Measurements from ENCODE around the gene ADAMTS18. TPM values are rescaled to one million over a fixed set of nuclear protein-coding genes. Genes with fewer than 3 reads are reported as not detected.

Gene ADAMTS18
- total RNA-seq, 1 experiment from 2014 or later, result not detected

- ChIA-PET RAD21 (ENCODE audit: low non-redundant PET in 1 of 2, low total read pairs in 2 of 2, uncharacterized antibody in 2 of 2, unreplicated experiment in 2 of 2) (no interaction called here), CTCF (no interaction called here), POLR2A (no interaction called here)
- Histone ChIP-seq H3K9ac (ENCODE audit: low read length) (no peak overlapping the region), H3K79me2 (ENCODE audit: insufficient read depth, low read length) (no peaks in the 10 kb centered on the region), H3K36me3 (ENCODE audit: control insufficient read depth in 1 of 2, insufficient read depth in 2 of 2, low read length in 2 of 2) (no peaks in the 10 kb centered on the region), H3K9me3 (ENCODE audit: control insufficient read depth in 1 of 2, insufficient read depth in 1 of 2, low read depth in 1 of 2, low read length in 2 of 2) (no peaks in the 10 kb centered on the region), H3K9me2 (ENCODE audit: insufficient read depth) (no peaks in the 10 kb centered on the region), H3K4me2 (ENCODE audit: low read length) (no peak overlapping the region), H3K27me3 (ENCODE audit: insufficient read depth, low read length) (peaks cover 7% of the 10 kb centered on the region), H2AFZ (ENCODE audit: low read depth, low read length, poor library complexity, severe bottlenecking) (no peak overlapping the region), H3K4me1 (ENCODE audit: control insufficient read depth in 1 of 2, insufficient read depth in 2 of 2, low read length in 2 of 2) (no peaks in the 10 kb centered on the region), H3K4me3 (replicated peaks in 1 of 2; ENCODE audit: low read depth in 1 of 2, low read length in 2 of 2) (no peak overlapping the region), H3K27ac (ENCODE audit: low read depth, low read length) (no peak overlapping the region), H4K20me1 (ENCODE audit: insufficient read depth) (no peaks in the 10 kb centered on the region)
- ATAC-seq (no peak), DNase-seq (ENCODE audit: low read depth, low spot score) (no peak)
- TF ChIP-seq YY1 (IDR thresholded peaks at IDR 0.05; ENCODE audit: extremely low read depth, insufficient replicate concordance, low read depth, low read length), result no peak
- TF ChIP-seq SP1 (IDR thresholded peaks at IDR 0.05; ENCODE audit: low read depth), result no peak
- no peak for TF ChIP-seq ELF1 (IDR thresholded peaks at IDR 0.05; ENCODE audit: borderline replicate concordance, low read depth)
- no peak for TF ChIP-seq RAD21 (IDR thresholded peaks at IDR 0.05; ENCODE audit: low read depth)
- TF ChIP-seq, protein P1, sequence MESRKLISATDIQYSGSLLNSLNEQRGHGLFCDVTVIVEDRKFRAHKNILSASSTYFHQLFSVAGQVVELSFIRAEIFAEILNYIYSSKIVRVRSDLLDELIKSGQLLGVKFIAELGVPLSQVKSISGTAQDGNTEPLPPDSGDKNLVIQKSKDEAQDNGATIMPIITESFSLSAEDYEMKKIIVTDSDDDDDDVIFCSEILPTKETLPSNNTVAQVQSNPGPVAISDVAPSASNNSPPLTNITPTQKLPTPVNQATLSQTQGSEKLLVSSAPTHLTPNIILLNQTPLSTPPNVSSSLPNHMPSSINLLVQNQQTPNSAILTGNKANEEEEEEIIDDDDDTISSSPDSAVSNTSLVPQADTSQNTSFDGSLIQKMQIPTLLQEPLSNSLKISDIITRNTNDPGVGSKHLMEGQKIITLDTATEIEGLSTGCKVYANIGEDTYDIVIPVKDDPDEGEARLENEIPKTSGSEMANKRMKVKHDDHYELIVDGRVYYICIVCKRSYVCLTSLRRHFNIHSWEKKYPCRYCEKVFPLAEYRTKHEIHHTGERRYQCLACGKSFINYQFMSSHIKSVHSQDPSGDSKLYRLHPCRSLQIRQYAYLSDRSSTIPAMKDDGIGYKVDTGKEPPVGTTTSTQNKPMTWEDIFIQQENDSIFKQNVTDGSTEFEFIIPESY (IDR thresholded peaks at IDR 0.05; ENCODE audit: extremely low read depth, insufficient replicate concordance, low read length), result no peak
- no peak for TF ChIP-seq REST (IDR thresholded peaks at IDR 0.05; ENCODE audit: low read depth)
- no peak for TF ChIP-seq SRF (IDR thresholded peaks at IDR 0.05; ENCODE audit: low read depth)
- no peak for TF ChIP-seq POLR2AphosphoS5 (IDR thresholded peaks at IDR 0.05; ENCODE audit: low read depth, low read length)
- TF ChIP-seq CBX3 (IDR thresholded peaks at IDR 0.05; ENCODE audit: low read depth), result no peak
- no peak for TF ChIP-seq EZH2phosphoT487 (IDR thresholded peaks at IDR 0.05; ENCODE audit: borderline replicate concordance)
- no peak for TF ChIP-seq ZFX (IDR thresholded peaks at IDR 0.05)
- no peak for TF ChIP-seq SIN3A (IDR thresholded peaks at IDR 0.05; ENCODE audit: low read depth)
- no peak for TF ChIP-seq ATF3 (IDR thresholded peaks at IDR 0.05)
- no peak for TF ChIP-seq ZNF274 (IDR thresholded peaks at IDR 0.05; ENCODE audit: low read depth, low read length)
- no peak for TF ChIP-seq EZH2 (IDR thresholded peaks at IDR 0.05)
- no peak for TF ChIP-seq JUND (IDR thresholded peaks at IDR 0.05)
- BruUV-seq (replicated peaks), result no TSS peak
- intact Hi-C loops (cut with micrococcal nuclease), result no loop called here
Observed at GRCh38 chr16:77277571-77277970, 157.3 kb downstream of the ADAMTS18 start.
